Measurements from ENCODE around the gene SYCN.
"Not testable (repeated sequence)": the region's sequence is repeated elsewhere in the genome, so short reads cannot be mapped to it uniquely, and the experiment has no call there.

SYCN gene

DNA sequence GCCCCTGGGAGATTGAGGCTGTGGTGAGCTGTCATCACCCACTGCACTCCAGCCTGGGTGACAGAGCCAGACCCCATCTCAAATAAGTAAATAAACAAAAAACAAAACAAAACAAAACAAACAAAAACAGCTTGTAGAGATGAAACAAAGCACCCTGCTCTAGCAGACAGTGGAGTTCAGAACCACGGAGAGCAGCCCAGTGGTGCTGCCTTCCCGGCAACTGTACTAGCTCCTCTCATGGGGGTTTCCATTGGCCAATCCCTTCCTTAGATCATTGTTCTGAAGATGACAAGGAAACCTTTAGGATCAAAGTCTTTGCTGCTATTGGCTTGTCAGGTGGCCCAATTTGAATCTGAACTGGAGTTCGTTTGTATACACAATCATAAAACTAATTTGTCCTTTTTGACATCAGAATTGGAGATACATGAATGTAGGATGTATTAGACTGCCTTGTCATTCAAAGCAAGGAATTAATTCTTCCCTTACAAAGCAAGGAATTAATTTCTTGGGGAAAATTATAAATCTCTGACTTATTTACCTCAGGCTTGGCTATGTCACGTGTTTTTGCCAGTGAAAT lies 19.7 kb upstream of the SYCN start:
- DNase-seq, result no peak

DNA sequence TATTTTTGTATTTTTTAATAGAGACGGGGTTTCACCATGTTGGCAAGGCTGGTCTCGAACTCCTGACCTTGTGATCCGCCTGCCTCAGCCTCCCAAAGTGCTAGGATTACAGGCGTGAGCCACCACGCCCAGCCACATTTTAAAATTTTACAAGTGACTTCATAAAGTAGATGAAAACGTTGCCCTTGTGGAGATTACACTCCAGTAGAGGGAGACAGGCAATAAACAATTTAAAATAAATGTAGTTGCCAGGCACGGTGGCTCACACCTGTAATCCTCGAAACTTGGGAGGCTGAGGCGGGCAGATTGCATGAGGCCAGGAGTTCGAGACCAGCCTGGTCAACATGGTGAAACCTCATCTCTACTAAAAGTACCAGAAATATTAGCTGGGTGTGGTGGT lies 15.0 kb upstream of the SYCN start:
- not testable (repeated sequence) for DNase-seq

DNA sequence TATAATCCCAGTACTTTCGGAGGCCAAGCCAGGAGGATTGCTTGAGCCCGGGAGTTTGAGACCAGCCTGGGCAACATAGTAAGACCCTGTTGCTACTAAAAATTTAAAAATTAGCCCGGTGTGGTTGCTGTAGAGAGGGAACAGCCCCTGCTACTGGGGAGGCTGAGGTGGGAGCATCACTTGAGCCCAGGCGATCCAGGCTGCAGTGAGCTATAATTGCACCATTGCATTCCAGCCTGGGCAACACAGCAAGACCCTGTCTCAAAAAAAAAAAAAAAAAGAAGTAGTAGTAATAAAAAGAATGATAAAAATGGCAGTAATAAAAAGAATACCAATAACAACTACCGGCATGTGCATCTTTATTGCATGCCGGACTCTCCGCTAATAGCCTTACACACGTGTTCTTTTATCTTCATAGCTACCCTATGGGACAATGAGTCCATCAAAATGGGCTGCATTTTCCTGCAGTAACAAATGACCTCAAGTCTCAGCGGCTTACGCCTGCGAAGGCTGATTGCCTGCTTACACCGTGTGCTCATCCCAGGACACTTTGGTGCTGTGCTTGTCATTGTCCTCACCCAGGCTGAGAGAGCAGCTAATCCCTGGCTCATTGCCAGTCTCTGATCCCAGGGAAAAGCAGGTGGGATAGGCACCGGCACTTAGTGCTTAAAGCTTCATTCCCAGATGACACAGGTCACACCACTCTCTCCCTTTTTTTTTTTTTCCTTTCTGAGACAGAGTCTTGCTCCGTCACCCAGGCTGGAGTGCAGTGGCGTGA lies 14.4 kb upstream of the SYCN start:
- no peak for DNase-seq

DNA sequence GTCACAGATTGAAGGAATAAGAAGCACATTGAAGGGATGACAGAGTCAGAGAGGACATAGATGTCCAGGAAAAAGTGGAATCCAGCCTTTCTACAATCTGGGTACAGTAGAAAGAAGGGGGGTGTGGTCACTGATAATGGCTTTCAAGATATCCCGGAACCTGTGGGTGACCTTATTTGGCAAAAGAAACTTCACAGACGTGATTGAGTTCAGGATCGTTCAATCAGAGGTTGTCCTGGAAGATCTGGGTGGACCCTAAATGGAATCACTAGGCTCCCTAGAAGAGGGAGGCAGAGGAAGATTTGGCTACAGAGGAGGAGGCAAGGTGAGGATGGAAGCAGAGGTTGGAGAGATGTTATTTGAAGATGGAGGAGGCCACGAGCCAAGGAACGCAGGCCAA lies 13.0 kb upstream of the SYCN start:
- no peak for DNase-seq

DNA sequence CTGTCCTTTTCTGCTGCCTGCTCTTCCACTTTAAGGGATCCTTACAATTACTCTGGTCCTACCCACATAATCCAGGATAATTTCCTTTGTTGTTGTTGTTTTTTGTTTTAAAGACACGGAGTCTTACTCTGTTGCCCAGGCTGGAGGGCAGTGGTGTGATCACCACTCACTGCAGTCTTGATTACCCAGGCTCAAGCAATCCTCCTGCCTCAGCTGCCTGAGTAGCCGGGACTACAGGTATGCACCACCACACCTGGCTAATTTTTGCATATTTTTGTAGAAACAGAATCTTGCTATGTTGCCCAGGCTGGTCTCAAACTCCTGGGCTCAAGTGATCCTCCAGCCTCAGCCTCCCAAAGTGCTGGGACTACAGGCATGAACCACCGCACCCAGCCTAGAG lies 11.3 kb upstream of the SYCN start:
- DNase-seq, result not testable (repeated sequence)

DNA sequence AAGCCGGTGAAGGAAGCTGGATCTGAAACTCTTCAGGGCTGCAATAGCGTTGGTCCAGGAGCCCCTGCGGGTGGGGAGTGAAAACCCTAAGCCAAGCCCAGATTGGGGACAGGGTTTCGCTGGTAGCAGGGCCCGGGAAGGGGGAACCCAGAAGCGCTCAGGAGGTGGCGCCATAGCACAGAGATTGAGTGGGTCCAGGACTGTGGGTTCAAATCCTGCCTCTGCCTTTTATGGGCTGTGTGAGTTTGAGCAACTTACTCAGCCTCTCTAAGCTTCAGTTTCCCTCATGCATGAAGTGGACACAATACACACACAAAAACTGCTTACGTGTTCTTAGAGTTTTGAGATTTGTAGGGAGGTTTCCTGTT lies 8.3 kb upstream of the SYCN start:
- peak; percentile 29 for DNase-seq

DNA sequence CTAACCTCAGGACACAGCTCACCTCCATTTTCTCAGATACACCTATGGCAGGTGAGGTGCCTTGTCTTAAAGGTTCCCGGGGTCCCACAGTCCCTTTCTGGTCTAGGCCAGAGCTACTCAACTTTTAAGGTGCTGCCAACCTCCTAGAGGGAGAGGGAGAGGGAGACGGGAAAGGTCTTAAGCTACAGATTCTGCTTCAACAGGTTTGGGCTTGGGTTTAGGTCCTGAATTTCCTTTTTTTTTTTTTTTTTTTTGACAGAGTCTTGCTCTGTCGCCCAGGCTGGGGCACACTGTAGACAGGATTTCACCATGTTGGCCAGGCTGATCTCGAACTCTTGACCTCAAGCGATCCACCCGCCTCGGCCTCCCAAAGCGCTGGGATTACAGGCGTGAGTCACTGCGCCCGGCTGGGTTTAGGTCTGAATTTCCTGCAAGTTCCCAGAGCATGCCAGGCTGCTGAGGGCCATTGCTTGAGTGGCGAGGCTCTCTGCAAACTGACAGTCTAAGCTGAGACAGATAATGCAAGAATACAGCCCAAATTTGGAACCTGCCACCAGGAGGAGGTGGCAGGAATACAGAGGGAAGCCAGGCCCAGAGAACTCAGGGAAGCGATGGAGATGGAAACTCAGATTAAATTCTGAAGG lies 7.8 kb upstream of the SYCN start:
- DNase-seq, result no peak

DNA sequence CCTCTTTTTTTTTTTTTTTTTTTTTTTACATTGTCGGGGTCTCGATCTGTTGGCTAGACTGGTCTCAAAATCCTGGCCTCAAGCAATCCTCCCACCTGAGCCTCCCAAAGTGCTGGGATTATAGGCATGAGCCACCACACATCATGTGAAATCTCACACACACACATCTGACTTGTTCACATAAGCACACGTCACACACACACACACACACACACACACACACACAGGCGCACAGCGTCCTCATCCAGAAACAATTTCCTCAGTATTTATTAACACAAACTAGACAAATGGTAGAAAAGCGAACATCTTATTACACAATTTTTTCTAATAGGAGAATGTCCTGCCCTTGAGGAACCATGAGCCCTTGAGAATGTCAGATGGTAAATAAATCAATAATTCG lies 5.1 kb upstream of the SYCN start:
- DNase-seq, result no peak

DNA sequence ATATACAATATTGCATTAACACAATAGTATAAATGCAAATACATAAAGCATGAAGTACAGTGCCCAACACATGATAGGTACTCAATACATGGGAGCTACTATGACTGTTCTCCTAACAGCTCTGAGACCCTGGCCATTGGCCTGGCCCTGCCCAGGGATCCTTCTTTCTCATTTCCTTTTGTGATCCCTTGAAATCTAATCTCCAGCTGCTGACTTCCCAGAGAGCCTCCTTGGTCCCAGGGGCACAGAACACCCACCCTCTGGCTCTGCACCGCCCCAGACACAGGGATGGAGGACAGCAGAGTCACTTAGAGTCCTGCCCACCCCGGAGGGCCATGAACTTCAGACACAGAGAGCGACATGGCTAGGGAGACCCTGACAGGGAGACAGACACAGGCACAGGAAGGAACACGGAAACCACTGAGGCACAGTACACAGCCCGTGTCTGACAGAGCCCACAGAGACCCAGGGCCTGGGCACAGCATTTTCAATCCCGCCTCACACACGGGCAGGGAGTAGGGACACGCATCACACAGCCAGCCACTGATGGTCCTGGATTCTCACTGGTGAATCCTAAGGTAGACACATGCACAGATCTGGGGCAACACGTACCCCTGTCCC lies 4.2 kb upstream of the SYCN start:
- DNase-seq, result no peak

DNA sequence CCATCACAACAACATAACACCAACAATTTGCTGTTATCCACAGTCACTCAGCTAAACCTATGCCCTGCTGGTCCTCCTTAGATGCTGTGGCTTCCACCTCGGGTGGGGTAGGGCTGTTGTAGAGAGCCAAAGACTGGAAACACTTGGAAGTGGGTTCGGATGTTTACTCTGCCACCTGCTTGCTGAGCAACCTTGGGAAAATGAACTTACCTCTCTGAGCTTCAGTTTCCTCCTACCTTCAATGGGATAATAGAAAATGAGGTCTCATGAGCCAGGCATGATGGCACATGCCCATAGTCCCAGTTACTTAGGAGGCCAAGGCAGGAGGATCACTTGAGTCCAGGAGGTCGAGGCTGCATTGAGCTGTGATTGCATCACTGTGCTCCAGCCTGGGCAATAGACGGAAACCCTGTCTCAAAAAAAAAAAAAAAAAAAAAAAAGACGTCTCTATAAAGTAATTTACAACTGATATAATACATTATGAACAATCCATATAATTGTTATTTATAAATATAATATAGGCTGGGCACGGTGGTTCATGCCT lies 3.3 kb upstream of the SYCN start:
- DNase-seq, result no peak

DNA sequence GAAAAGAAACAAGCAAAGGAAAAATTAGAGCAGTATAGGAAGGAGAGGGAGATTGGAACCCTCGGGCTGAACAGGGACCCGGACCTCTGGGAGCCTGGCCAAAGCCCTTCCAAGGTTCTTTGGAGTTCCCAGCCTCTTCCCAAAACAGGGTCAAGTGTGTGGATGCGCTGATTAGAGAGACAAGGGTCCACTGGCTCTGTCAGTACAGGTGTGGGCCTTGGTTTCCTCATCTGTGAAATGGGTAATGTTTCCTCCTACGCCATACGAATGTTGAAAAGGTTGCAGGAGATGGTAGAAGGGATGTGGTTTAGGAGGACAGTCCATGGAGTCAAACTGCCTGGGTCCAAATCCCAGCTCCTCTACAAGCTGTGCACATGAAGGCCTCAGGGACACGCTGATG lies 2.1 kb upstream of the SYCN start:
- no peak for DNase-seq

DNA sequence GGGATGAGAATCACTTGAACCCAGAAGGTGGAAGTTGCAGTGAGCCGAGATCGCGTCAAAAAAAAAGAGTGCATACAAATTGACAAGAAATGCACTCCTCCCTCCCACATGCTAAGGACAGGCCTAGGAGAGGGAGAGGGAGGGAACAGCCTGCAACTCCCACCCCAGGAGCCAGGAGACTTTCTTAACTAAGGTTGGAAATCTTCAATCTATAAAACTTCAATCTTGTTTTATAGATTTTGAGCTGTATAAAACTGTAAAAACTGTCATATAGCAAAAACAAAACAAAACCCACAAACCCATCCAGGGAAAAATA lies 1.3 kb upstream of the SYCN start:
- no peak for DNase-seq

DNA sequence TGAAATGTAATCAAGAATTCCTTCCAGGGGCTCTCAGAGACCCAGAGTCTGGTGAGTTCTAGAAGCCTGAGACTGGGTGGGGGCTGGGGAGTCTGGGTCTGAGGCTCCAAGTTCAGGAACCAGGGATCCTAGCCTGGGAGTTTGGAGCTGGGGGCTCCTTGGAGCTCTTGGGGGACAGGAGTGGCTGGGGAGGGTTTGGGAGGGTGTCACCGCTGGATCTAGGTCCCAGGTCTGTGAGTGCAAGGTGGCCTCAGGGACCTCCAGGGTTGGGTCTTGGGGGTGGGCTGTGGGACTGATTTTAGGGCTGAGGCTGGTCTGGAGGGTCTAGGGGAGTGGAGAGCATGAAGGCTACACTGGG lies 1.1 kb downstream of the SYCN start:
- DNase-seq, result no peak

DNA sequence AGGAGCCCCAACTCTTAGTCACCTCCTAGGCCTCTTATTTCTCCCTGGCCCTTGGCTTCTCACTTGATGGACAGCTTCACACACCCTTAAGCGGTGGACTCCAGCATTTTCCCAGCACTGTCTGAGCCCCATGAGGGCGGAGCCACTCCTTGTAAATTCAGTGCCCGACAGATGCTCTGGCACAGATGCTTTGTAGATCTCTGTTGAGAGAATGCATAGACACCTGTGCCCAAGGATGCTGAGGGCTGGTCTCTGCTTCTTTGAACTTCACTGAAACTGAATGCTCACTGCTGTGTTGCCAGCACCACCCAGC lies 3.3 kb downstream of the SYCN start:
- DNase-seq, result no peak

DNA sequence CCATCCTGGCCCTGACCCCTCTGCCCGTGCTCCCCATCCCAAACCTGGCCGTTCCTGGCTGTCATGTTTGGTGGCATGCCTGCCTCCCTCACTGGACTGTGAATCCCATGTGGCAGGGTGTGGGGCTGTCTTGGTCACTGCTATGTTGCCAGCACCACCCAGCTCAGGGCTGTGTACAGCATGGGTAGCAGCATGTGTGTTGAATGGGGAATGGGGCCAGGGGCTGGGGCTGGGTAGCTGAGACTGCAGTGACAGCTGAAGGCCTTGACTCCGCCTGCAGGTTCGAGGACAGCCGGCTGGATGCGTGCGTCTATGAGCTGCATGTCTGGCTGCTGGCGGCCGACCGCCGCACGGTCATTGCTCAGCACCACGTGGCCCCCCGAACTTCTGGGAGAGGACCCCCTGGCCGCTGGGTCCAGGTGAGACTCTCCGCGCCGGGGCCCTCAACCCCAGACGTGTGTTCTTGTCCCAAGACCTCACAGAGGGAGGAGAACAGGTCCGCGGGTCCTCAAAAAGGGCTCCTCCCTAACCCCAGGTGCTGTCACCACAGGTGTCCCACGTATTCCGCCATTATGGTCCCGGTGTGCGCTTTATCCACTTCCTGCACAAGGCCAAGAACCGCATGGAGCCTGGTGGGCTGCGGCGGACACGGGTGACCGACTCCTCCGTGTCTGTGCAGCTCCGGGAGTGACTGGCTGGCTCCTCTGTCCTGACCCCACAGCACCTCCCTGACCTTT lies 3.8 kb downstream of the SYCN start:
- no peak for DNase-seq

DNA sequence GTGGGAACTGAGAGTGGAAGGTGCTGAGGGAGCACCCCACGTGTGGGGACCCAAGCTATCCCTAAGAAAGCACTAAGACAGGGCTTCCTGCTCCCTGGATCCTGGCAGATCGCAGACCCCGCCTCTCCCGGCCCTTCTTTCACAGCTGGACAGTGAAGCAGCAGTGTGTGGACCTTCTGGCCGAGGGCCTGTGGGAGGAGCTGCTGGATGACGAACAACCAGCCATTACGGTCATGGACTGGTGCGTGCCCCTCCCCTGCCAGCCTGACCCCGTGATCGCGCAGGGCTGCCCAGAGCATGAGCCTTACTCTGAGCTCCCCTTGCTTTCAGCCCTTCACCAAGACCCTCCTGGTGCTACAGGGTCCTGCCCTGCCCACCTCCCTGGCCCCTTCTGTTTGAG lies 5.0 kb downstream of the SYCN start:
- DNase-seq, result no peak

DNA sequence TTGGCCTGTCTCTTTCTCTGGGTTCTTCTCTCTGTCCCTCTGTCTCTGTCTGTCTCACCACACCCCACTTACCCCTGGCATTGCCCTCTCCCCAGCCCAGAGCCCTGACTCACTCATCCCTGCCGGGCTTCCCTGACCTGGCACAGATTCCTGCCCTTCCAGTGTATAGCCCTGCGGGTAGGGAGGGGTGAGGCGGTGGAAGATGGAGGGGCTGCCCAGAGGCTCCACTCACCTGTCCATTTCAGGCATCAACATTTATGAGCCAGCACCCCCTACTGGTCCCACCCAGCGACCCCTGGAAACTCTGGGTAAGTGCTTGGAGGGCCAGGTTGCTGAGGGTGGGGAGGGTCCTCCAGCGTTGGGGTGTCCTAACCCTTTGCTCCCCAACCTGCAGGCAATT lies 6.3 kb downstream of the SYCN start:
- DNase-seq, result no peak

DNA sequence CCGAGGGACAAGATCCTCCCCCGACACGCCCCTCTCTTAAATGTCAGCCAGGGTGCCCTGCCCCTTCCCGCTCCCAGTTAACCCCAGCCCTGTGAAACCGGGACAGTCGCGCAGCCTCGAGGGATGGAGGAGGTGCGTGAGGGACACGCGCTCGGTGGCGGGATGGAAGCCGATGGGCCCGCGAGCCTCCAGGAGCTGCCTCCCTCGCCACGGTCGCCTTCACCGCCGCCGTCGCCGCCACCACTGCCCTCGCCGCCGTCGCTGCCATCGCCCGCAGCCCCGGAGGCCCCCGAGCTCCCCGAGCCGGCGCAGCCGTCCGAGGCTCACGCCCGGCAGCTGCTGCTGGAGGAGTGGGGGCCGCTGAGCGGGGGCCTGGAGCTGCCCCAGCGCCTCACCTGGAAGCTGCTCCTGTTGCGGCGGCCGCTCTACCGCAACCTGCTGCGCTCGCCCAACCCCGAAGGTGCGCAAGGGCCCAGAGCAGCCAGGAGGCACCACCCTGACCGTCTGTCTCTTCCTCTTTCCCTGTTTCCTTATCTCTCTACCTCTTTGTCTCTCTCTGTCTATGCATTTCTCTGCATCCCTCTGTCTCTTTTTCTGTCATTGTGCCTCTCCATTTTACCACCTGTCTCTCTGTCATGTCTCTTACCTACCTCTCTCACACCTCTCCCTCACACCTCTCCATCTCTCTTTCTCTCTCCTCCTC lies 7.1 kb downstream of the SYCN start, which contains the start of gene NCCRP1:
TSS of gene NCCRP1 (plus strand) at position 105 of the 703 bp plus-strand sequence. CDS start at position 124, 19 bp downstream.
- no peak for DNase-seq

DNA sequence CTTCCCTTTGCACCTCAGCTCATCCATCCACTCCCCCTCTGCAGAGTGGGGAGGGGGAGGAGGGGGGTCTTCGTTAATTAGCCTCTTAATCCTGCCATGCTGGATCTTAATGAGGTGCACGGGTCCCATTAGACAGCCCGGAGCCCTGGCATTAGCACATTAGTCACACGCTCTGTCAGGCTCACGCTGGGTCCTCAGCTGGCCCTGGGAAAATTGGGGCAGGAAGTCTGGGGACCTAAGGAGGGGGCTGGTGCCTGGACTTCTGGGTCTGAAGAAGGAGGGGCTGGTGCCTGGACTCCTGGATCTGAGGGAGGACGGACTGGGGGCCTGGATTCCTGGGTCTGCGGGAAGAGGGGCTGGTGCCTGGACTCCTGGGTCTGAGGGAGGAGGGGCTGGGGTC lies 7.7 kb downstream of the SYCN start:
- DNase-seq, result no peak

DNA sequence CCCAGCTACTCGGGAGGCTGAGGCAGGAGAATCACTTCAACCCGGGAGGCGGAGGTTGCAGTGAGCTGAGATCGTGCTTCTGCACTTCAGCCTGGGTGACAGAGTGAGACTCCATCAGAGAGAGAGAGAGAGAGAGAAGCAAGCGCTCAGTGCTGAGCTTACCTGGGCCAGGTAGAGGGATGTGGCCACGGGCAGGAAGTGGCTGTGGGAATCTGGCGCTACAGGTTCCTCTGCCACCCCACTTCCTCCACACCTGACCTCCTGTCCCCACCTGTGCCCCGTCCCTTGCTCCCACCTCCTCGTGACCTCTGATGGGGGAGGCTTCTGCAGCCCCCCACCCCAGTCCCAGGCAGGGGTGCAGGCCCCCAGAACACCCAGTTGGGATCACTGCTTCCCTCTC lies 8.3 kb downstream of the SYCN start:
- no peak for DNase-seq

DNA sequence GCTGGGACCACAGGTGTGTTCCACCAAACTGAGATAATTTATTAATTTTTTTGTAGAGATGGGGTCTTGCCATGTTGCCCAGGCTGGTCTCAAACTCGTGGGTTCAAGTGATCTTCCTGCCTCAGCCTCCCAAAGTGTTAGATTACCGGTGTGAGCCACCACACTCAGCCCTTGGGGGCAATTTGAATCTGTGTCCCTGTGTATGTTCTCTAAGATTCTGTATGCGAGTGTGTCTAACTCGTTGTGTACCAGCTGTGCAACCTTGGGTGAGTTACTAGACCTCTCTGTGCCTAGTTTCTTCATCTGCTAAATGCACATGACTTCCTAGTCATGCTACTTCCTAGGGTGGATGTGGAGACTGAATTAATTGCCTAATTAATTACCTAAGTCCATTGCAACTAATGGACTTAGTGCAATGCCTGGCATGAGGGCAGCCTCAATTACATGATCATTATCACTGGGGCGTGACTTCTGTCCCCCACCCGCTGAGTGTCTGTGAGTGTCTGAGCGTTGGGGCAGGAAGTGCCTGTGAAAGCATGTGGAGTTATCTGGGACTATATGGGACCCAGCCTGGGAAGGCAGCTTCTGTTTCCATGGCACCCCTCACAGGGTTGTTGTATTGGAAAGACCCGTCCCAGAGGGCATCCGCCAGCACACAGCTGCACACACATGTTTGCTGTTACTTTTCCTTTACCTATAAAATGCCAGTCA lies 9.1 kb downstream of the SYCN start:
- no peak for DNase-seq

DNA sequence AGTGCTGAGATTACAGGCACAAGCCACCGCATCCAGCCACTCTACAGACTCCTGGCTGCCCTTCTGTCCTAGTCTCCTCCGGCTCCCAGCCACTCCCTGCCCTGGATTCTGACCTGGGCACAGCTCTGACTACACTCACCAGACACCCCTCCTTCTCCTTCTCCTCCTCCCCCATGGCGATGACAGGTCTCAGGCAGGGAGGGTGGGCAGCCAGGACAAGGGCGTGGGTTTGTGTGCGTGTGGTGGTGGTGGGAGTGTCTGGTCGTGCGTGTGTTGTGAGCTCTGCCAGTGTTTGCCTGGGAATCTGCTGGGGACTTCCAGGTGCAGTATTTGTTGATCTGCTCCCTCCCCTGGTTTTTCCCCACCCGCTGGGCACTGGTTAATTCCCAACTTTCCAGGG lies 10.3 kb downstream of the SYCN start:
- DNase-seq, result no peak

Data from activated CD4-positive, alpha-beta T cell treated with anti-CD3 and anti-CD28 coated beads for 1 hour (primary cell).